Upper lobe of right lung (tissue), 1 donor: ENCODE results near the gene TSPO. TPM values are rescaled to one million over a fixed set of nuclear protein-coding genes. Genes with fewer than 3 reads are reported as not detected.

Source experiments
- ATAC-seq: fragments of 200-7000 bp; cut with Tn5 transposase; one replicate; pipeline ENCODE4 v1.9.1; 2020; ENCODE audit warnings: mild to moderate bottlenecking, moderate library complexity
- DNase-seq: peaks from one replicate; pipeline ENCODE4 v3.0.0-alpha.2; 2020
- H3K27ac ChIP-seq: fragments of 200-600 bp; one replicate; pipeline ENCODE4 v1.8.0; 2022
- H3K27me3 ChIP-seq: fragments of 200-600 bp; one replicate; pipeline ENCODE4 v1.8.0; 2022; ENCODE audit warnings: mild to moderate bottlenecking
- H3K36me3 ChIP-seq: fragments of 200-600 bp; one replicate; pipeline ENCODE4 v1.8.0; 2022
- H3K4me1 ChIP-seq: fragments of 200-600 bp; one replicate; pipeline ENCODE4 v1.8.0; 2022
- H3K4me3 ChIP-seq: fragments of 200-600 bp; one replicate; pipeline ENCODE4 v1.8.0; 2022; ENCODE audit warnings: mild to moderate bottlenecking
- H3K9me3 ChIP-seq: fragments of 200-600 bp; one replicate; pipeline ENCODE4 v1.8.0; 2022
- intact Hi-C: fragments of 100-400 bp; cut with DNase I; formaldehyde crosslinking; loops from one replicate; pipeline ENCODE4 v1.11.0; 2022
- total RNA-seq: library from RNA; stranded (reverse); fragmentation: NEBNext Ultra II Directional; extraction: Animal tissue kit (Norgen Biotek cat#: 25700); gene quantifications from one replicate; pipeline ENCODE4 v1.2.1, GENCODE V29; 2021
- TF ChIP-seq, protein P1 (sequence below): fragments of 200-600 bp; IDR thresholded peaks from one replicate; pipeline ENCODE4 v1.8.0; 2022; ENCODE audit warnings: antibody characterized with exemption
- donor health status: DM: no; HTN: yes; CAD: no; lungs with severe emphysema.

TSPO gene
- total RNA-seq, 1 donor from 2014 or later, result 185 TPM

DNA sequence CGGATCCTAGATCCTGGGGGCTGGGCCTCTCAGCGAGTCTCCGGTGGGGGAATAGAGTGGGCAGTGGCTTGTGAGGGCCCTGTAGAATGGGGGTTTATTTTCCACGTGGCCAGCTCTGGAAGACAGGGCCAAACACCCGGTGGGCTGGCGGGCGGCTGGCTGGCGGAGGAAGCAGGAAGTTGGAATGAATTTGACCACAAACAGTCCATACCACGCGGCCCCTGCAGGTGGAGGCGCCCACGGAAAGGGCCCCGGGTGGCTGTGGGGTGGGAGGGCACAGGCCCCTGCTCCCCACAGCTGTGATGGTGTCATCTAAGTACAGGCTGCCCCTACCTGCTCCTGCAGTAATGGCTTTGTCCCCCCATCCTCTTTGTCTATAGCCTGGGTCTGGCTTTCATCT is 23.2 kb upstream of the TSPO start:
- intact Hi-C loops, result no loop called here
- Histone ChIP-seq H3K36me3 (peaks cover 11% of the 10 kb centered on the region), H3K27me3 (no peaks in the 10 kb centered on the region), H3K9me3 (no peaks in the 10 kb centered on the region), H3K4me3 (no peak overlapping the region), H3K27ac (no peak overlapping the region), H3K4me1 (peaks cover 9% of the 10 kb centered on the region)
- ATAC-seq, result no peak
- DNase-seq, result no peak
- TF ChIP-seq, protein P1, sequence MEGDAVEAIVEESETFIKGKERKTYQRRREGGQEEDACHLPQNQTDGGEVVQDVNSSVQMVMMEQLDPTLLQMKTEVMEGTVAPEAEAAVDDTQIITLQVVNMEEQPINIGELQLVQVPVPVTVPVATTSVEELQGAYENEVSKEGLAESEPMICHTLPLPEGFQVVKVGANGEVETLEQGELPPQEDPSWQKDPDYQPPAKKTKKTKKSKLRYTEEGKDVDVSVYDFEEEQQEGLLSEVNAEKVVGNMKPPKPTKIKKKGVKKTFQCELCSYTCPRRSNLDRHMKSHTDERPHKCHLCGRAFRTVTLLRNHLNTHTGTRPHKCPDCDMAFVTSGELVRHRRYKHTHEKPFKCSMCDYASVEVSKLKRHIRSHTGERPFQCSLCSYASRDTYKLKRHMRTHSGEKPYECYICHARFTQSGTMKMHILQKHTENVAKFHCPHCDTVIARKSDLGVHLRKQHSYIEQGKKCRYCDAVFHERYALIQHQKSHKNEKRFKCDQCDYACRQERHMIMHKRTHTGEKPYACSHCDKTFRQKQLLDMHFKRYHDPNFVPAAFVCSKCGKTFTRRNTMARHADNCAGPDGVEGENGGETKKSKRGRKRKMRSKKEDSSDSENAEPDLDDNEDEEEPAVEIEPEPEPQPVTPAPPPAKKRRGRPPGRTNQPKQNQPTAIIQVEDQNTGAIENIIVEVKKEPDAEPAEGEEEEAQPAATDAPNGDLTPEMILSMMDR, result no peak

DNA sequence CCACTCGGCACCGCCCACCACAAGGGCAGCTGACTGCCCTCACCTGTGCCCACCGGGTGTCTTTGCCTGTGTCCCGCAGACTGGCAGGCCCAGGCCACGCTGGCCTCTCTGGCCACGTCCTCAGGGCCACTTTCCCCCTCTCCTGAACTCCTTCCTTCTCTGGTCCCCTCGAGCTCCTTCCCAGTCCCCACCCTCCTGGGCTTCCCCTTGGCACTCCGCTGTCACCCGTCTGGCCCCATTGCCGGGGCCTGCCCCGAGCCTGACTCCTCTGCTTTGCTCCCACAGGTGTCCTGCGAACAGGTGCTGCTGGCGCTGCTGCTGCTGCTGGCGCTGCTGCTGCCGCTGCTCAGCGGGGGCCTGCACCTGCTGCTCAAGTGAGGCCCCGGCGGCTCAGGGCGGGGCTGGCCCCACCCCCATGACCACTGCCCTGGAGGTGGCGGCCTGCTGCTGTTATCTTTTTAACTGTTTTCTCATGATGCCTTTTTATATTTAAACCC is 22.4 kb upstream of the TSPO start:
- H3K9me3 ChIP-seq, result no peaks in the 10 kb centered on the region
- DNase-seq, result no peak
- H3K27ac ChIP-seq, result no peak overlapping the region
- intact Hi-C loops, result no loop called here
- H3K4me3 ChIP-seq, result no peak overlapping the region
- TF ChIP-seq, protein P1, result no peak
- peaks cover 9% of the 10 kb centered on the region for H3K4me1 ChIP-seq
- ATAC-seq, result peak; percentile 18
- H3K27me3 ChIP-seq, result no peaks in the 10 kb centered on the region
- H3K36me3 ChIP-seq, result peaks cover 15% of the 10 kb centered on the region

DNA sequence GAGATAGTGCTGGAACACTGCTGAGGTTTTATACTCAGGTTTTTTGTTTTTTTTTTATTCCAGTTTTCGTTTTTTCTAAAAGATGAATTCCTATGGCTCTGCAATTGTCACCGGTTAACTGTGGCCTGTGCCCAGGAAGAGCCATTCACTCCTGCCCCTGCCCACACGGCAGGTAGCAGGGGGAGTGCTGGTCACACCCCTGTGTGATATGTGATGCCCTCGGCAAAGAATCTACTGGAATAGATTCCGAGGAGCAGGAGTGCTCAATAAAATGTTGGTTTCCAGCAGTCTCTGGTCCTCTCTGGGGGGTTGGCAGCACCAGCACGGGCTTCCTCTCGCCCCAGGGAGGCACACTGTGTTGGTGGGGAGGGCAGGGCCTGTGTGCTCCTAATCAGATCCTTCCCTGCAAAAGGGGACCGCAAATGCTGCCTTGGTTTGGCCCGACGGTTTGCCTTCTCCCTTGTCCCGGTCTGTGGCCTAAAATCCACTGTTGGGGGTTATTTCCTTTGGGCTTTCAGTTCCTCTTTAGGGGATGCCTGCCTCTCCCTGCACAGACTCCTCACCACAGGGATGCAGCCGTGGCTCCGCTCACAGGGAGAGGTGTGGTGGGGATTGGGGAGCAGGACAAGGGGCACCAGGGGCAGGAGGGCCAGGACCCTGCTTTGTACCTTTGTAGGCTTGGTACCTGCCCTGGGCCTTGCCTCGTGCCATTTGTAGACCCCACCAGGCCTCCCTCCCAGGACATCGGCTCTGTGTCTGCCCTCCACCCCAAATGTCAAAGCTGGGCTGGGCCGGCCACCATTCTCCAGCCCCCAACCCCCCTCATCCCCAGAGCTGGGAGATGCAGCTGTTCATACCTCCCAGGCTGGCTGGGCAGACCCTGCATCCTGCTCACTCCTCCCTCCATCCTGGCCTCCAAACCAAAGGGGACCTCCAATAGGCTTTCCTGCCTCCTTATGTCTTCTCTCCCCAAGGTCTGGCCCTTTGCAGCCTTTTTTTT is 21.6 kb upstream of the TSPO start:
- no peak overlapping the region for H3K4me3 ChIP-seq
- H3K27me3 ChIP-seq, result no peaks in the 10 kb centered on the region
- no peaks in the 10 kb centered on the region for H3K9me3 ChIP-seq
- H3K4me1 ChIP-seq, result peaks cover 9% of the 10 kb centered on the region
- peaks cover 23% of the 10 kb centered on the region for H3K36me3 ChIP-seq
- TF ChIP-seq, protein P1, result no peak
- DNase-seq (no peak), ATAC-seq (peak; percentile 5)
- H3K27ac ChIP-seq, result no peak overlapping the region
- intact Hi-C loops, result no loop called here

DNA sequence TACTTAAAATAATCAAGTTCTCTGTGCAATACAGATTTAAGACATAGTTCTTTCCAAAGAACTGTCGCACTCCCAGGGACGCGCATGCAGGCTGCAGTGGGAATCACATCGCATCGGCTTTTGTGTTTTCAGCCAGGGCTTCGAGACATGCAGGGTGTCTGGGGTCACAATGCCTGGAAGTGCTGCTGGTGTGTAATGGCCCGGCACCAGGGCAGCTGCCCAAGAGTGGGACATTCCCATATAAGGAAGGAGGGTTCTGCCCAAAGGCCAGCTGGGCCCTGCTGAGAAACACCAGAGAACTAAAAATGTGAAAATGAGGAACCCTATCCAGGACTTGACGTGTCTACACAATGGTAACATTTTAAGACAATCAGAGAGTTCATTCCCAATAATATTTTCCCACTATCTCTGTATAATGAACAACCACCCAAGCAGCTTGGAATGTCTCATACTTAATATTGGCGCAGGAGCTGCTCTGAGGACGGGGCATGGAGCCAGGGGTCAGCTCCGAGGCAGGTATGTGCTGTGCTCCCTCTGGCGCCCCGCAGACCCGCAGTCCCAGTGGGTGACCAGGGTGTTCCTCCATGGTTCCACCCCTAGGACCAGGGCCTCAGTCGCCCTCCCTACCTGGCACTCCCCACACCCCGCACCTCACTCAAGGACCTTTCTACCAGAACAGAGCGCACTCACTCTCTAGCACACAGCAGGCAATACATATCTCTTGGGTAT is 19.4 kb upstream of the TSPO start:
- DNase-seq, result no peak
- peaks cover 36% of the 10 kb centered on the region for H3K36me3 ChIP-seq
- peaks cover 21% of the 10 kb centered on the region for H3K4me1 ChIP-seq
- no peaks in the 10 kb centered on the region for H3K27me3 ChIP-seq
- H3K27ac ChIP-seq, result no peak overlapping the region
- intact Hi-C loops, result no loop called here
- TF ChIP-seq, protein P1, result no peak
- no peaks in the 10 kb centered on the region for H3K9me3 ChIP-seq
- H3K4me3 ChIP-seq, result no peak overlapping the region
- no peak for ATAC-seq

DNA sequence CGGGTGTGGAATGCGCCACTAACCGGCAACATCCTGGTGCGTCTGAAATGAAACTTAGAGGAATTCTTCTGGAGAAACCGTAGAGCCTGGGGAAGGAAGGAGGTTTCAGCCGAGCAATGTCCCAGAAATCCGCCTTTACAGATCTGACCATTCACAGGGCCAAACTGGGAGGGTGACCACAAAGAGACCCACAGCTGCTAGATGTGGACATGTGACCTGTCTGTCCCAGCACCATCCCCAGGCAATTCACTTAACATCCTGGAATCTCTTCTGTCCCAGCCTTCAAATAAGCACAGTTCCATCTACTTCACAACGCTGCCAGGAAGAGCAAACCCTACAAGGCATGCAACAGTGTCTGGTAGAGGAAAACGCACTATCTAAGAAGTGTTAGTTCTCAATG is 18.0 kb upstream of the TSPO start:
- TF ChIP-seq, protein P1, result no peak
- intact Hi-C loops, result no loop called here
- H3K4me3 ChIP-seq, result no peak overlapping the region
- peaks cover 20% of the 10 kb centered on the region for H3K4me1 ChIP-seq
- ATAC-seq (no peak), DNase-seq (no peak)
- no peaks in the 10 kb centered on the region for H3K27me3 ChIP-seq
- H3K9me3 ChIP-seq, result no peaks in the 10 kb centered on the region
- peaks cover 50% of the 10 kb centered on the region for H3K36me3 ChIP-seq
- no peak overlapping the region for H3K27ac ChIP-seq
